HUDEP-2 (cell line): ENCODE data around the gene ANKIB1.
A peak's percentile ranks its signal among the peaks of the same experiment; 100 is the strongest.
"Not testable (repeated sequence)": the region's sequence is repeated elsewhere in the genome, so short reads cannot be mapped to it uniquely, and the experiment has no call there.

Experiments used
- DNase-seq, 76 experiments: peaks; one replicate each; lab custom pipeline; 2025; ENCODE audit not compliant: unreplicated experiment in 76 of 76; lab: John Stamatoyannopoulos, UW

ANKIB1 gene

DNA sequence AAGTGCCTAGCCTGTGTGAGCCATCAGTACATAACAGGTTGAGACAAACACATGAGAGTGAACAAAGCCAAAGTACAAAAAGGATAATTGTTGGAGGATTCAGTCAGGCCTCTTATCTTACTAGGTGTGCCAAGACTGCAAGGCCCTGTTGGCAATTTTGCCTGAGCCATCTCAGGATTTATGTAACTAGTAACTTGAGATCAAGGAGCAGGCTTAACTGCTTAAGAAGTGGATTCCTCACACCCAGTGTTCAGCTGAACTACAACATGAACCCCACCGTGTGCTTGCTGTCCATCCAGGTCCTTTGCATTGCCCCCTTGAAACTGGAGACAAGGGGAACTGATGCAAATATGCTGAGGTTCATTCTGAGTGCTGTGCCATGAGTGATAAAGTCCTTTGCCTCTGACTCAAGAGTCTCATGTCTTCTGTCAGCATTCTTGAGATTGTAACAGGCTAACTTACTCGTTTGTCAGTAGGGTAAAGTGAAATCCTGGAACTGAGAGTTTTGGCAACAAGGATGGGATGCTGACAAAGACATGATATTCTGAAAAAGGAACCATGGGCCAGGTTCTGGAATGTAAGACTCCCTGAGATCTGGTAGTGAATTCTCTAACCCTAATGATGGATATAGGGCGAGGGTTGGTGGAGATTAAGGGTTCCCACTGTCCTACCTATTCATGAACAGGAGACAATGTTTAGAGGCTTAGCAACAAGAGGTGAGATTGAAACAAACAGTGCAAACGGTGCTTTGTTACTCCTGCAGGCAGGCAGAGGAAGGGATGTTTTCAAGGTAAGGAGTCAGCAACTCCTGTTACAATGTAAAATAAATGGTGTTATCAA is 157.4 kb downstream of the ANKIB1 start:
- DNase-seq = no peak

DNA sequence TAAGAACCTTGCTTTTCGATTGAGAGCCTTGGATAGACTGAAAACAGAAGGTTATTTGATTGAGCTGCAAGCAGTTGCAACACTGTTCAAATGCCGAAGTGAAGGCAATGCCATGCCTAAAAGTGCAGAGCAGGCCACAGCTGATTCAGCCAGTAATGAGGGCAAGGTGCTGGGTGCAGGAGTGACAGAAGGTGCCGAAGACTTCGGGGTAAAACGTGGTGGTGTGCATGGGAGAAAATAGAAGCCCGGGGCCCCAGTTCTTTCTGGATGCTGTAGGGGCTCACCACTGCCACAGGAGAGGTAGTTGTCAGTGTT is 157.9 kb downstream of the ANKIB1 start:
- DNase-seq = no peak

DNA sequence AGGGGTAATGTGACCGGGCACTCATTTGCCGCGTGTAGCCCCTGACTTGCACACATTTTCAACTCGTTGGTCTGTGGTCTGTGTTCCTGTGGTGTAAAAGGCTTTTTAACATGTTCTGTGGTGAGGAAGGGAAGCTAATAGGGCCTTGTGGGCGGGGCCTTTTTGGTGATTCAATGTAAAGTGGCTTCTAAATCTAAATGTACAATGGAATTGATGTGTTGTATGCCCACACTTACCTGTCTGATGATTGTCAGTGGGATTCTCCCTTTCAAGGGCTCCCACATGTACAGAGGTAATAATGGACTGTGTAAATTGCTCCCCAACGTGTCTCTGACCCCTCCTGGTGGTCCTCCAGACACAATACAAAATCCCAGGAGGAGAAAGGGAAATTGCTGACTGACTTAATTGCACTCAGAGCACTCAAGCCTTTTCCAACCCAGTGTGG is 158.4 kb downstream of the ANKIB1 start:
- DNase-seq = no peak

DNA sequence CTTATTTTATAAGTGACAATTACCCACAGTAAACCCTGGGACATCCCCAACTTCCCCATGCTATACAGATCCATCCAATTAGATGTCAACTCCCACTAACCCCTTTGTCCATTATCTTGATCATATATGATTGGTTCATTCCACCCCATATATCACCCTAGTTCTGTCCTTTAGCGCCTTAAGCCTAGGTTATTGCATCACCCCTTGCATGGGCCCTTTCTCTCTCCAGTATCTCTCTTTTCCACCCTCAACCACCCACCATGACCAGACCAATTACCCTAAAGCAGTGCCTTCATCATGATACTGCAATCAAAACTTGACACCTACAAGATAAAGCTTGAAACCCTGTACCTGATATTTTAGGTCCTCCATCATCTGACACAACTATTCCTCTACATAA is 163.6 kb downstream of the ANKIB1 start:
- DNase-seq = no peak

DNA sequence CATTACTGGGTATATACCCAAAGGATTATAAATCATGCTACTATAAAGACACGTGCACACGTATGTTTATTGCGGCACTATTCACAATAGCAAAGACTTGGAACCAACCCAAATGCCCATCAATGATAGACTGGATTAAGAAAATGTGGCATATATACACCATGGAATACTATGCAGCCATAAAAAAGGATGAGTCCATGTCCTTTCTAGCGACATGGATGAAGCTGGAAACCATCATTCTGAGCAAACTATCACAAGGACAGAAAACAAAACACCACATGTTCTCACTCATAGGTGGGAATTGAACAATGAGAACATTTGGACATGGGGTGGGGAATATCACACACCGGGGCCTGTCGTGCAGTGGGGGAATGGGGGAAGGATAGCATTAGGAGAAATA is 164.4 kb downstream of the ANKIB1 start:
- DNase-seq = not testable (repeated sequence)

DNA sequence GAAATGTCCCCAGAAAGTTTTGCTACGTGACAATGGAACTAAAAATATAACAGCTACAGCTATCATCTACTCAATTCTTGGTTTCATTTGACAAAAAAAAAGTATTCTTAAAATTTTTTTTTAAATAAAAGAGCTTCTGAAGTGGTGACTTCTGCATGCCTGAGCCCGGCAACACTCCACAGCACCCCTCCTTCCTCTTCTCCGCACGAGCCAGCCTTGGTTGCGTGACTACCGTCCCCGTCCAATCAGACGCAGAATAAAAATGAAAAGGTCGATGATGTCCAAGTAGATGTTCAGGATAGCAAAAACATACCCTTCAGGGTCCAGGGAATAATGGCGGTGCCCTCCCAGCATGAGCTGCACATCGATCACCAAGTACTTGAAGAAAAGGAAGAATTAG is 167.0 kb downstream of the ANKIB1 start:
- DNase-seq = no peak

DNA sequence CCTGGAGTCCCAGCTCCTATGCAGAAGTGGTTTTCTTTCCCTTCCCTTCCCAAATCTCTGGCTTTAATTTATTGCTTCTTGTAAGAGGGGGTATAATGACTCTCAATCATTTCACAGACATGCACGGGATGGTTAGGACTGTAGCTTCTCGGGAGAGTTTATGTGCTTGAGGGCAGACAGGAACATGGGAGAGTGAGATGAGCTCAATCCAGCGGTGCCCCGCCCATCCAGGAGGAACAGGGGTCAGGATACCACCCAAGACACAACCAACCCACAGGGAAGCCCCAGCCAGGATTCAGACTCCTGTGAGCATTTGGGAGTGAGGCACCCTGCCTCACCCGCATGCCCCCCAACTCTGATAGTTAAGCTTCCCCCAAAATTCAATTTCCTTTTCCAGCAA is 167.8 kb downstream of the ANKIB1 start:
- DNase-seq = no peak

DNA sequence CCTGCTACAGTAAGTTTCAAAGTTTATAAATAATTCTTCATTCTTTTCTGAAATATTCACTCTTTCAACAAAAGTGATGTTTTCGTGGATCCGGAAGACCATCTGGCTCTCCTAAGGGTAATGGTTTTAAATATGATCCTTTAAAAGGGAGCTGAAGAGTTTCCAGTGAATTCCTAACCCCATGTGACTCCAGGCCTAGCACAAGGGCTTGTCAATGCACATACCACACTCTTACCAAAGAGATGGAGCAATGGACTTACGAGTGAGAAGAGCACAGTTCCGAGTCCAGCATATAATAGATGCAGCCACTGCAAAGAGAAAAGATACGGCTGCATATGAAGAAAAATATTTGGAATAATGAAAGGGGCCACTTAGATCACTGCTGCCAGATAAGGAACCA is 169.5 kb downstream of the ANKIB1 start:
- DNase-seq = no peak

DNA sequence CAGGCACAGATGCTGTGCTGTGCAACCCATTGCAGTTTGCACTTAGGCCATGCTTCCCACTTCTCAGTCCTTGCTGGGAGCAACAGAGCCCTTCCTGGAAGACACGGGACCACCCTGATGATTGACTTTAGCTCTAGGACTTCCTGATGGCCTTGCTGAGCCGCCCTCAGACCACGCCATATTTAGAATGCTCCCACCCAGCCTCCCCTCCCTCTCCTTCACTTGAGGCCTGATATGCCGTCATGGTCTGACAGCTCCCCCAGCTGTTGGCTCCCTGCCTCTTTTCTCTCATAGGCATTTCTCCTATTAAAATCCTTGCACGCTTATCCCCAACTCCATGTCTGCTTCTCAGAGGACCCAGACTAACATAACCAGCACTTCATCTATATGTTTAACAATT is 172.1 kb downstream of the ANKIB1 start:
- DNase-seq = no peak

DNA sequence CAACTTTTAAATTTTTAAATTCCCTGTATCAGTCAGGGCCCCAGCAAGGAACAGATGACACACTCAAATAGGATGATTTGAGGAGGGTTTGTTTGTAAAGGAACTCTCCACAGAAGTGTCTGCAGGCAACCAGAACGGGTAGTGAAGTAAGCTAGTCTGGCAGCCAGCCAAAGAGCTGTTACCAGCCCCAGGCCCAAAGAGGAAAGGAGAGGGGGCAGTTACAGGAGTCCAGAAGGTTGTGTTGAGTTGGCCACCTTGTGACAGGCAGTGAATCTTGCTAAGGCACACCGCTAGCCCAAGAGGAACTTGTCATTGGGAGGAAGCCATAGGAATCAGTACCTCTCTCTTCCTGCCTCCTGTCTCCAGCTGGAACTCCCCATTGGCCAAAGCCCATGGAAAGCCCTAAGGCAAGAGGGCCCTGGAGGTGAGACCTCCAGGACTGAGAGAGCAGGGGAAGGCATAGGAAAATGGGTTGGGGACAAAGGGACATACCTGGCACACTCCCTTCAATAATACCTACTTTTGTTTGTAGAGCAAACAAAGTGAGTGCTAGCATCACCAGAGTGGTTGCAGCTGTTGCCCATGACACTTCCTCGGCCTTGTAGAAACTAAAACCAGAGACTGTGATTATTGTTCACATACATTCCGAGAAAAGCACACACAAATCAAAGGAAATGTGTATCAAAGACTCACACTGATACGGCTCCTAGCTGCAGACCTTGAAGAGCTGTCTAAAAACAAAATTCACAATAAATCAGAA is 176.1 kb downstream of the ANKIB1 start:
- peak in 1 of 76 experiments; percentile 12 for DNase-seq

DNA sequence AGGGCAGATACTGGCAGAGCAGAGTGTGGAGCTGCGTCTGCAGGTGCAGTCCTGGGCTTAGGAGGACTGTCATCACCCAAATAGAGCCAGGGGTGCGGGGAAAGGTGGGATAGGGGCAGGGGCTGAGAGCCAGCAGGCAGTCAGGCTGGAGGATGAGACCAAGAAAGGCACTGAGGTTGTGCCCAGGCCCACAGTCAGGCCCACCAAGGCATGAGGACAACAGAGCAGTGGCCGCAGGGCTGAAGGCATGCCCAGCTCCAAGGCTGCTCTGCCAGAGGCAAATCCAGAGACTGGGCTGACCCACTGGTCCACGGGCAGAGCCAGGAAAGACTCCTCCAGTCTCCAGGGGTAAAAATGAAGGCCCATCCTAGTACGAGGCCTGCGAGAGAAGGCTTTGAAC is 177.2 kb downstream of the ANKIB1 start:
- DNase-seq = no peak

DNA sequence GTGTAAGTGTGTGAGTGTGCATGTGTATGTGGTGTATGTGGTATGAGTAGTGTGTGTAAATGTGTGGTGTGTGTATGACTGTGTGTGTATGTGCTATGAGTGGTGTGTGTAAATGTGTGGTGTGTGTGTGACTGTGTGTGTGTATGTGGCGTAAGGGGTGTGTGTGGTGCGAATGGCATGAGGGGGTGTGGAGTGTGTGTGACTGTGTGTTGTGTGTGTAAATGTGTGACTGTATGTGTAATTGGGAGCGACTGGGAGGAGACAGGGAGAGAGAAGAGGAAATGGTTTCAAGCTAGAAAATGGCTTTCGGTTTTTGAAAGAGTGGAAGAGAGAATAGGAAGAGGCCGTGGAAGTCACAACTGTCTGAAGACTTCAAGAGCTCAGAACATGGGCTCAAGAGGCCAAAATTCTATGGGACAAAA is 177.9 kb downstream of the ANKIB1 start:
- no peak for DNase-seq

DNA sequence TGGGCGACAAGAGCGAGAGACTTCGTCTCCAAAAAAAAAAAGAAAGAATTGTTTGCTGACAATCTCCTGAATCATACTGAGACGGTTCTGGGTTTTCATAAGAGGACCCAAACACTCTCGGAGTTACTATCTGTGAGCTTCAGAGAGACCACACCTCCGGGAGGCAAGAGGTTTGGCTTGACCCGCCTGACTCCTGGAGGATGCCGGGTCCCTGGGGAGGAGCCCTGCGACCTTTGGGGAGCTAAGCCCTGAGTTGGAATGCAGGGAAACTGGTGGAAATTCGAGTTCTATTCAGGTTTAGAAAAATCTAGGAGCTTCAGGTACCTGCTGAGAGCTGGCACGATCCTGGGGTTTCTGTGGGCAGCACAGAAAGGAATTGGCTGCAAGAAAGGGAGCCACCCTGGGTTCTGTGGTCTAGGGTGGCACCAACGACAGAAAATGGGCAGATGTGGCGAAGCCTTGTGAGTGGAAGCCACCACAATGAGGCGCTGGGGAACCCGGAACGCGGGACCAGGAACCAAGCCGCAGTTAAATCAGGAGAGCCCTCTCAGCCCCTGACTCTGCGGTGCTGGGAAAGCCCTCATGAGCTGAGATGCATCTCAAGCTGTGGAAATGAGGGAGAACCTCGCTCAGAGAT is 179.7 kb downstream of the ANKIB1 start:
- DNase-seq = no peak

DNA sequence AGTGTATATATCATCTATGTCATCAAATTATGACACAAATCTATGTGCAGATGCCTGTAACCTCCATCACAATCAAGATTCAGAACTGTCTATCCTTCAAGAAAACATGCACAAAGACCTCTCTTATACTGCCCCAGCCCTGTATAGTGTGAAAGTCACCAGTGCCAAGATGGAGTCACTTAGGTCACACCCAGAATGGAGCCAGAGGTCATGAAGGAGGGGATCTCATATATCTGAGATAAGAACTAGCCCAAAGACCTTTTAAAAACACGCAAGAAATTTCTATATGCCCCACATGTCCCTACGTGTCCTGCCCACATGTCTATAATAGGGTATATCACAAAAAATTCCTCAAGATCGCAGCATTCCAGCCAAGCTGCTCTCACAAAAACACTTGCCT is 181.4 kb downstream of the ANKIB1 start:
- no peak for DNase-seq

DNA sequence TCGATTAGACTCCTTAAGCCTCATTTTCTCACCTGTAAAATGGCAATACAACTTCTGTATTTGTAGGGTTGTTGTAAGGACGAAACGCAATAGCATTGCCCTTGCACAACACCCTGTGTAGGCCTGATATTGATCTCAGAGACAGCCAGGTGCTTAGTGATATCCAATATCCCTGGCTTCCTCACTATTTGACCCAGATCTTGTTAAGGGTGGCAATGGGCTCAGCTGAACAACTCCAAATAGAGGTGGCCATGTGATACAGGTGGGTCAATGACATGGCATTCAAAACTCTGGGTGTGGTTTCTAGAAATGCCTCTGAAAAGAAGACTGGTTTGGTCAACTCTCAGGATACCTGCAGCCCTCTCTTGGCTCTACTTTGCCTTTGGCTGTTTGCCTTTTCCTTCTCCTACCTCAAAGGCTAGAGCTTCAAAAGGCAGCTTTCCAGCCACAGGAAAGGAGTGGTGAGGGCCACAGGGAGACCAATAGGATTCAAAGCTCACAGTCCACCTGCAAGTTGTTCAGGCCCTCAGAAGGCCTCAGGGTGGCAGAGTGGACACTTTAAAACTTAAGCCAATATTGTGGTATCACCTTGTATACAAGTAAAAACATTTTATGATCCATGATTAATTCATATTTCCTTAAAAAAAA is 186.6 kb downstream of the ANKIB1 start:
- DNase-seq = no peak

DNA sequence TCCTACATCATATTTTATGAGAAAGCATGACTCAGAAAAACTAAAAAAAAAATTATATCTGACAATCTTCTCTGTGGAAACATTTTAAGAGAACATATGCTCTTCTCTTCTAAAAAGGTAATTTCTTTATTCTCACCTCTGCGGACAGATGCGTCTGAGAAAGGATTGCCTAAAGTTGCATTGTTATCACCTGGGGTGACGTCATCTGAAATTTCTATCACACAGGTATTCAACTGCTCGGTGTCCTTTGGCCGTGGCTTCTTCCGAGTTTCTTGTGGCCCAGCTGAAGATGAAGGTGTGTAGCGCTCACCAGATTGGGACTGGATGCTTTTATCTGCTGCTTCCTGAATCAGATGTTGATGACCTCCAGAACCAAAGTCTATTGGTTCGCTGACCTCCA is 187.2 kb downstream of the ANKIB1 start:
- no peak for DNase-seq

DNA sequence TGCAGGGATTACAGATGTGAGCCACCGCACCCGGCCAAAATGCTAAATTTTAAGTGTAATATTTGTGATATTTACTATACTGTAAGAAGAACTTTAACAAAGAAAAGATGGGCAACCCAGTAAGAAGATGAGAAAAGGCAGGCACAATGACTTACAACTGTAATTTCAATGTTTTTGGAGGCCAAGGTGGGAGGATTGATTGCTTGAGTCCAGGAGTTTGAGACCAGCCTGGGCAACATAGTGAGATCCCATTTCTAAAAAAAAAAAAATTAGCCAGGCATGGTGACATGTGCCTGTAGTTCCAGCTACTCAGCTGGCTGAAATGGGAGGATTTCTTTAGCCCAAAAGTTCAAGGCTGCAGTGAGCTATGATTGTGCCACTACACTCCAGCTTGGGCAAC is 189.8 kb downstream of the ANKIB1 start:
- no peak for DNase-seq

DNA sequence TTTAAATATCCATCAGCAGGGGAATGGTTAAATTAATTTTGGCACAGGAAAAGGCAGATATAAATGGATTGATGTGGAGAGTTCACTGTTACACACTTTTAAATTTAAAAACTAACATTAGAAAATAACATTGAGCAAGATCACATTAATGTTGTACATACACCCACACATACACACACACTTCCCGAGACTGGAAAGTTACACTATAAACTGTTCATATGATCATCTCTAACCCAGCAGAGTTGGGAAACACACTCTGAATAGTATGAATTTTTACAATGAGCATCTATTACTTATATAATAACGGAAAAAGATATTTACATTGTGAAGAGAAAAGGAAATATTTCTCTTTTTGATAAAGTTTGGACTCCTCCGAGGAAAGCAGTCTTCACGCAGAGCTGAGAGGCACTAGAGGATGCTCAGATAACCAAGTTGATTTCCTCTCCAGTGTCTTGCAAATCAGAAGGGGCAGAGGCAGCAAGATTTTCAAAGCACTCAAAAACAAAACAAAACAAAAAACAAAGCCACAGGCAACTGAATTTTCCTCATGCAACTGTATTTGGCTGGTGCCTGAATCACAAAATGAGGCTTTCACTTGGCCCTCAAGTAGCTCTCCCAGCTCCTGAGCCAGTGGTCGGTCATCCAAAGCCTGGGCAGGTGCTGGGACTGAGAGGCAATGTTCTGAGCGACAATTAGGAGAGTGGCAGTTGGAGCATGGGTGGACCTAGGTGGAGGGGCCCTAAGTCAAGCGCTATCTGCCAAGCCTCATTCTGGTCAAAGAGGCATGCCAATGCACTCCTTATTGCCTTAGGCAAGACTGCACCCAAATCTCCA is 191.1 kb downstream of the ANKIB1 start:
- DNase-seq = no peak

DNA sequence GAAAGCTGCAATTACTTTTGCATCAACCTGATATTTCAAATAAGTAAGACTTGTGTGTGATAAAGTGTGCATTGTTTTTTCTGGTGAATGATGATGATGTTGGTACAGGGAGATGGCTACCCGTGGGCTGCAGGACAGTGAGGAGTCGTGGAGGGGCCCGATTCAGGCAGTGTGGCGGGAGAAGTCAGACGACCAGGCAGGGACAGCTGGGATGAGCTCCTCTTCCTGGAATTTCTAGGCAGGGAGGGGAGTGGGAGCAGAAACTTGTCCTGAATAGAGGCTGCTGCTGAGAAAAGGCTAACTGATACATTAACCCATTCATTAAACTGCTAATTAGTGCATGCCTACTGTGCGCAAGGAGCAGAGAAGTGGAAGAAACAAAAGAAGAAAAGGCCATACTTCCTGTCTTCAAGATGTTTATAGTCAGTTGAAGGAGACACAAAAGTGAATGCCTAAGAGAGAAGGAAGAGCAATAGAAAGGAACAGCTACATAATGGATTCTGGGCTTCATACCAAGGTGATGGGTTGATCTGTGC is 192.2 kb downstream of the ANKIB1 start:
- no peak for DNase-seq

DNA sequence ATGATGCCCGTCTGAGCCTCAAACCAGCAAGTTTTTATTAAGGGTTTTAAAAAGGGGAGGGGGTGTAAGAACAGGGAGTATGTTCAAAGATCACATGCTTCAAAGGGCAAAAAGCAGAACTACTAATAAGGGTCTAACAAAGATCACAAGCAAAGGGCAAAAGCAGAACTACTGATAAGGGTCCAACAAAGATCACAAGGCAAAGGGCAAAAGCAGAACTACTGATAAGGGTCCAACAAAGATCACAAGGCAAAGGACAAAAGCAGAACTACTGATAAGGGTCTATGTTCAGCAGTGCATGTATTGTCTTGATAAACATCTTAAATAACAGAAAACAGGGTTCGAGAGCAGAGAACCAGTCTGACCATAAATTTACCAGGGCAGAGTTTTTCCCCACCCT is 196.9 kb downstream of the ANKIB1 start:
- peak in 20 of 76 experiments; percentile 7 to 81 (median 48) for DNase-seq
